ENCODE results near the gene MED4.

The MED4 gene

GRCh38 chr13:48094781-48095502 lies at the start of gene MED4:
MED4 (minus strand) TSS chr13:48095104; CDS start chr13:48095078, 26 bp downstream.
- DNase-seq = peak; percentile 88

- peak; percentile 19 for DNase-seq
These were observed 49.6 kb upstream of the MED4 start for GRCh38 chr13:48144413-48145035.

- no peak for DNase-seq
These were observed 47.5 kb upstream of the MED4 start for GRCh38 chr13:48142436-48142835.

- no peak for DNase-seq
These were observed 43.4 kb upstream of the MED4 start for GRCh38 chr13:48138270-48138669.

- DNase-seq = no peak
These were observed 38.1 kb upstream of the MED4 start for GRCh38 chr13:48132961-48133360.

- no peak for DNase-seq
These were observed 36.6 kb upstream of the MED4 start for GRCh38 chr13:48131533-48131932.

- peak; percentile 64 for DNase-seq
These were observed 32.3 kb upstream of the MED4 start for GRCh38 chr13:48126944-48127830.

- no peak for DNase-seq
These were observed 30.9 kb upstream of the MED4 start for GRCh38 chr13:48125794-48126228.

GRCh38 chr13:48123812-48124211 lies 28.9 kb upstream of the MED4 start:
- DNase-seq = no peak

- DNase-seq = no peak
These were observed 26.8 kb upstream of the MED4 start for GRCh38 chr13:48121733-48122132.

- no peak for DNase-seq
These were observed 25.3 kb upstream of the MED4 start for GRCh38 chr13:48120241-48120640.

- no peak for DNase-seq
These were observed 23.1 kb upstream of the MED4 start for GRCh38 chr13:48118030-48118429.

GRCh38 chr13:48116808-48117207 lies 21.9 kb upstream of the MED4 start:
- no peak for DNase-seq

- DNase-seq = no peak
These were observed 18.8 kb upstream of the MED4 start for GRCh38 chr13:48113756-48114130.

- DNase-seq = no peak
These were observed 18.2 kb upstream of the MED4 start for GRCh38 chr13:48112896-48113755.

- no peak for DNase-seq
These were observed 16.2 kb upstream of the MED4 start for GRCh38 chr13:48110931-48111721.

- DNase-seq = no peak
These were observed 15.4 kb upstream of the MED4 start for GRCh38 chr13:48110132-48110868.

GRCh38 chr13:48108106-48108505 lies 13.2 kb upstream of the MED4 start:
- DNase-seq = no peak

GRCh38 chr13:48097793-48098192 lies 2.9 kb upstream of the MED4 start:
- no peak for DNase-seq

GRCh38 chr13:48096670-48097069 lies 1.8 kb upstream of the MED4 start:
- DNase-seq = no peak

- no peak for DNase-seq
These were observed 512 bp downstream of the MED4 start for GRCh38 chr13:48094404-48094780.
